Ascending aorta (tissue), 2 donors: ENCODE data around the gene VWA7. TPM values are rescaled to one million over a fixed set of nuclear protein-coding genes. Genes with fewer than 3 reads are reported as not detected.

Experiments used
- DNase-seq, 2 donors: peaks; one replicate each; pipeline ENCODE4 v3.0.0-alpha.2; 2019; ENCODE audit warnings: low spot score in 2 of 2
- H3K27ac ChIP-seq, 2 donors: fragments of 200-600 bp; sonication (generic); one replicate each; pipeline ENCODE4 v1.5.1; 2016 to 2017; ENCODE audit warnings: mild to moderate bottlenecking in 1 of 2
- H3K27me3 ChIP-seq: fragments of 200-600 bp; sonication (generic); one replicate; pipeline ENCODE4 v1.5.1; 2017
- H3K36me3 ChIP-seq, 2 donors: fragments of 200-600 bp; sonication (generic); one replicate each; pipeline ENCODE4 v1.5.1; 2016
- H3K4me1 ChIP-seq, 2 donors: fragments of 200-600 bp; sonication (generic); one replicate each; pipeline ENCODE4 v1.5.1; 2016 to 2017; ENCODE audit warnings: mild to moderate bottlenecking in 1 of 2
- H3K4me3 ChIP-seq, 2 donors: fragments of 200-600 bp; sonication (generic); one replicate each; pipeline ENCODE4 v1.5.1; 2016 to 2017; ENCODE audit warnings: mild to moderate bottlenecking in 1 of 2
- H3K9me3 ChIP-seq, 2 donors: fragments of 200-600 bp; sonication (generic); one replicate each; pipeline ENCODE4 v1.5.1; 2016
- CTCF ChIP-seq, 3 experiments: fragments of 200-600 bp in 2 of 3; fragments of 450-650 bp in 1 of 3; sonication (generic) in 2 of 3; IDR thresholded peaks; one replicate each; pipeline ENCODE4 v1.5.1; 2016 to 2019; ENCODE audit warnings: antibody characterized with exemption in 3 of 3, mild to moderate bottlenecking in 1 of 3, moderate library complexity in 1 of 3
- intact Hi-C: fragments of 100-400 bp; cut with DNase I; formaldehyde crosslinking; loops from one replicate; pipeline ENCODE4 v1.15.1; 2023
- total RNA-seq: library from RNA; depleted of rRNA; stranded (reverse); fragments of >200 nt; gene quantifications from one replicate; pipeline ENCODE4 v1.1.0, GENCODE V29; 2016

VWA7 gene
- total RNA-seq, 1 donor from 2014 or later, result not detected

GRCh38 chr6:31734247-31734820, 42.8 kb downstream of the VWA7 start:
- intact Hi-C loops, result loop anchor here (2.0 to 10.0 kb wide), 3 partner anchors 92 to 420 kb away; partner anchors contain the start of genes ATP6V1G2, HSPA1B, NFKBIL1 and PPT2

GRCh38 chr6:31733734-31734133, 43.4 kb downstream of the VWA7 start:
- TF ChIP-seq CTCF (IDR thresholded peaks at IDR 0.05), result no peak
- H3K27ac ChIP-seq, result peak overlapping the region; percentile 91 to 94
- no peak for DNase-seq
- H3K27me3 ChIP-seq, result no peaks in the 10 kb centered on the region
- peak overlapping the region; percentile 67 to 75 for H3K4me3 ChIP-seq
- intact Hi-C loops, result loop anchor here (2.0 to 10.0 kb wide), 3 partner anchors 93 to 421 kb away; partner anchors contain the start of genes ATP6V1G2, HSPA1B, NFKBIL1 and PPT2
- peaks cover 20 to 29% of the 10 kb centered on the region in 2 donors for H3K4me1 ChIP-seq
- H3K36me3 ChIP-seq, result peaks cover 33 to 37% of the 10 kb centered on the region in 2 donors
- H3K9me3 ChIP-seq, result no peaks in the 10 kb centered on the region

More at GRCh38 chr6:31734247-31734820, 42.8 kb downstream of the VWA7 start:
- no peak for DNase-seq
- Histone ChIP-seq H3K27ac (peak overlapping the region; percentile 91 to 94), H3K9me3 (no peaks in the 10 kb centered on the region), H3K4me1 (peaks cover 18 to 31% of the 10 kb centered on the region in 2 donors), H3K36me3 (peaks cover 33 to 37% of the 10 kb centered on the region in 2 donors), H3K4me3 (peak overlapping the region; percentile 67 to 75), H3K27me3 (no peaks in the 10 kb centered on the region)
- no peak for TF ChIP-seq CTCF (IDR thresholded peaks at IDR 0.05)

GRCh38 chr6:31732029-31732428, 45.1 kb downstream of the VWA7 start:
- intact Hi-C loops, result loop anchor here (5.0 to 10.0 kb wide), 2 partner anchors 185 to 423 kb away; partner anchors contain the start of genes ATP6V1G2, NFKBIL1, PPT2 and PRRT1
- Histone ChIP-seq H3K4me3 (no peak overlapping the region), H3K4me1 (peaks cover 26 to 36% of the 10 kb centered on the region in 2 donors), H3K36me3 (peaks cover 40 to 44% of the 10 kb centered on the region in 2 donors), H3K27me3 (no peaks in the 10 kb centered on the region), H3K27ac (no peak overlapping the region), H3K9me3 (no peaks in the 10 kb centered on the region)
- DNase-seq, result no peak
- no peak for TF ChIP-seq CTCF (IDR thresholded peaks at IDR 0.05)

- Histone ChIP-seq H3K36me3 (peaks cover 52 to 58% of the 10 kb centered on the region in 2 donors), H3K27ac (peak overlapping the region; percentile 95 to 99)
- intact Hi-C loops, result loop anchor here (5.0 to 10.0 kb wide), 2 partner anchors 183 to 424 kb away; partner anchors contain the start of genes ATP6V1G2, NFKBIL1, PPT2 and PRRT1
Observed at GRCh38 chr6:31730631-31731086, 46.5 kb downstream of the VWA7 start.

More at GRCh38 chr6:31730631-31731086, 46.5 kb downstream of the VWA7 start:
- DNase-seq, result no peak
- no peaks in the 10 kb centered on the region for H3K9me3 ChIP-seq
- no peaks in the 10 kb centered on the region for H3K27me3 ChIP-seq
- no peak for TF ChIP-seq CTCF (IDR thresholded peaks at IDR 0.05)
- peak overlapping the region; percentile 69 to 96 for H3K4me3 ChIP-seq
- H3K4me1 ChIP-seq, result peaks cover 22 to 32% of the 10 kb centered on the region in 2 donors
